HT-29 (cell line): ENCODE measurements around the gene SEPTIN8. TPM values are rescaled to one million over a fixed set of nuclear protein-coding genes. Genes with fewer than 3 reads are reported as not detected.
"Not testable (repeated sequence)": the region's sequence is repeated elsewhere in the genome, so short reads cannot be mapped to it uniquely, and the experiment has no call there.

Source experiments
- DNase-seq: peaks from one replicate; pipeline ENCODE4 v3.0.0-alpha.2; 2015; ENCODE audit warnings: low spot score
- total RNA-seq: library from RNA; depleted of rRNA; stranded (reverse); fragments of >200 nt; shearing (Covaris generic); gene quantifications from 2 replicates; pipeline ENCODE4 v1.2.3, GENCODE V29; 2014

The SEPTIN8 gene
- total RNA-seq, 1 experiment from 2014 or later: 37.7 TPM

DNA sequence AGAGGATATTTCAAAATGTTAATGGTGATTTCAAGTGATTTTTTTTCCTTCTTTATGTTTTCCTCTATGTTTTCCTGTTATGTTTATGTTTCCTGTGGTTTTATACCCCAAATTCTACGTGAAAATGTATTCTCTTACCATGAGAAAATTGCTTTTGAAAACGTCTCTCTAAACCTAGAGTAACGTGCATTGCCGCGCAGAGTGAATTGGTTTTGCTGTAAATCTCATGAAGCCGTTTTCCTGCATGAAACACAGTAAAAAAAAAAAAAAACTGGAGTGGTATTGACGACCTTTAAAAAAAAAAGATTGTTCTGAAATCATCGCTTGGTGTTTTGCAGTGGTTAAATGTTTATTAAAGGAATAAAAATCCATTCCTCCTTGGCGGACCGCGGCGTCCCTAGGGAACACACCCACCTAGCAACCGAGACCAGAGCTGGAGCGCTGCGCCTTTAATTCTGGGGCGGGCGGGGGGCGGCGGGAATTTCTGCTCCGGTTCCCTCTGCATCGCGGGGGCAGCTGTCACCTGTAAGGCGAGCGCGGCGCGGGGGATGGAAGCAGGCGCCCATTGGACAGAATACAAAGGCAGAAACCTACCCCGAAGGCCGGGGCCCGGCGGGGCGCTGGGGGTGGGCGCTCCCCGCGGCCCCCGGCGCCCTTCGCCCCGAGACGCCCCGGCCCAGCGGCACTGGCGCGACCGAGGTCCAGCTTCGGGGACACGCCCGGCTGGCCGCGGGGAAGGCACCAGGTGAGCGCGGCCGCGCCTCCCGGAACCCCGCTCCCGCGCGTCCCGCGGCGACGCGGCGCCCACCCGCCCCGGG lies 36.0 kb upstream of the SEPTIN8 start, which contains the start of gene SOWAHA:
Gene SOWAHA (plus strand): TSS at position 522 of the 818 bp plus-strand sequence. CDS start 320 bp downstream, outside the sequence.
- no peak for DNase-seq

DNA sequence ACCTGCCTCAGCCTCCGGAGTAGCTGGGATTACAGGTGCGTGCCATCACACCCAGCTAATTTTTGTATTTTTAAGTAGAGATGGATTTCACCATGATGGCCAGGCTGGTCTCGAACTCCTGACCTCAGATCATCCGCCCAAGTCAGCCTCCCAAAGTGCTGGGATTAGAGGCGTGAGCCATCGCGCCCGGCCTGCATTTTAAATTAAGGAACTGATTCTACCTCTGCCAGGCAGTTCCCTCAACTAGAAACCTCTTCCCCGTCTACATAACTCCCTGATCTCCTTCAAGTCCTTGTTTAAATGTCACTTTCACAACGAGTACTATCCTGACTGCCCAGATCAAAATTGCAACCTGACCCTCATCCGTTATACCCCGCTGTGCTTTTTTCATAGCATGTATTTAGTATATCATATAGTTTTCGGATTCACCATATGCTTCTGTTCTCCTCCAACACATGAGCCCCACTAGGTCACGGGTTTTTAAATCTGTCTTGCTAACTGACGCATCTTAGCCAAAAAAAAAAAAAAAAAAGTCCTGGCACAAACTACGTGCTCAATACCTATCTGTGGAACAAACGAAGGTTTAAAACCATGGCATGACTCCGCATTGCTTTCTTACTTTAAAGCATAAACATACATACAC lies 35.2 kb upstream of the SEPTIN8 start:
- no peak for DNase-seq

DNA sequence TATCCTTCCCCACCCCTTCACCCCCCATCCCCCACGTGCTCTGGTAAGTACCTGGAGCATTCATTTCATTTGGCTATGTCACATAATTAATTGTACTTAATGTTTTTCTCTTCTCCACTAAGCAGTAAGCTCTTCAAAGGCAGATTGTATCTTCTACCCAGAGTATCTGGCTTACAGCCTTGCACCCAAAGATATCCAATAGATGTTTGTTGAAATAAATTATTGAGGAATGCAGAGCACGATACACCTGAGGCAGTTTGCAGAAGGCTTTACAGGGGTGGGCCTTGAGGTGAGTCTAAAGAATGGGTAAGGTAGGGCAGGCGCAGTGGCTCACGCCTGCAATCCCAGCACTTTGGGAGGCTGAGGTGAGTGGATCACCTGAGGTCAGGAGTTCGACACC lies 33.6 kb upstream of the SEPTIN8 start:
- no peak for DNase-seq

DNA sequence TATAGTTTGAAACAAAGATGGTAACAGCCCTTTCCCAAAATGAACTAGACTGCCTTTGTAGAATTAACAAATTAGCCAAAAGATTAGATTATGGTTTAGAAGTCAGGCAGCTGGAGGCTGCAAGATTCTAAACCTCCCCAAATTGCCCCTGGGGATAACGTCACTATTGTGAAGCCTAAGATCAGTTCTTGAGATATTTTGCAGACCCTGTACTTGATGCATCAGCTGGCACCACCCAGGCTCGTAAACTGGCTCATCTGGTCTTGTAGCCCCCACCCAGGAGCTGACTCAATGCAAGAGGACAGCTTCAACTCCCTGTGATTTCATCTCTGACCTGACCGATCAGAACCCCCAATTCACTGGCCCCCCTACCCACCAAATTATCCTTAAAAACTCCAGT lies 31.8 kb upstream of the SEPTIN8 start:
- DNase-seq: no peak

DNA sequence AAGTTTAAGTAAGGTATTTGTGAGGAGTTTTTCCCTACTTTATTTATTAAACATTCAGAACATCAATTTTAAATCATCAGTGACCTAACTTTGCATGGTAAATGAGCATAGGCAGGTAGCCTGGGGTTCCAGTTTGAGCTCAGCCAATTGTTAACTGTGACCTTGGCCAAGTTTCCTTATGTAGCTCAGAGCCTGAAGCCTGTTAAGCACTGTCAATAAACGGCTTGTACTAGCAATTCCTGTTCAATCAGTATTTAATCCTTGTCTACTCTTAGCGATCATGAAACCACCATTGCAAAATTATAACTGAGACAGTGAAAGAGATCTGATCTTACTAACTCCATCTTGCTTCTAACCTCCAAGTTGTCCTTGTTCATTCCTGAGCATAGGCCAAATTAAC lies 31.4 kb upstream of the SEPTIN8 start:
- no peak for DNase-seq

DNA sequence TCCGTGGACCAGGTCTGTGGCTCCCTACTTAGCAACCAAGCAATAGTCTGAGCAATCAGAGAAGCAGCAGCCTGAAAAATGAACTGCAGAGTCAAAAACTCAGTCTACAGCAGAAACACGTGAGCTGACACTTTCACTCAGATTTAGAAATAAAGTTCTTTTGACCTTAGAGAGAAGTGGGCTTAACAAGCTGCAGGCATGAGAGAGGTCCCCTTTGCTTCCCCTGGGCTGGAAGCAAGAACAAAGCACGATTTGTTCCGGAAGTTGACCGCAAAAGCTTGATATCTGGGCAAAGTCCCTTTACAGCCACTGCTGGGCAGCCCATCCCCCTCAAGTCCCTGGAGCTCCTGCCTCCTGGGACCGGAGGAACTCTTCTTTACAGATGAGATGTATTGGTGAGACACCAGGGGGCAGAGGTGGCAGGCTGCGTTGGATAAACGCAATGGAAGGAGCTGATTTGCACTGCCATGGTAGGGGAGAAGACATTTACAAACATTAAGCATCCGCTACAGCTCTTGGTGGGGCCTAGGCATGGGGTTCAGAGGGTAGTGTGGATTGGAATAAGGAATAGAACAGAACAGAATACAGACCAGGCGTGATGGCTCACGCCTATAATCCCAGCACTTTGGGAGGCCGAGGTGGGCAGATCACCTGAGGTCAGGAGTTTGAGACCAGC lies 30.3 kb upstream of the SEPTIN8 start:
- DNase-seq: peak; percentile 94

DNA sequence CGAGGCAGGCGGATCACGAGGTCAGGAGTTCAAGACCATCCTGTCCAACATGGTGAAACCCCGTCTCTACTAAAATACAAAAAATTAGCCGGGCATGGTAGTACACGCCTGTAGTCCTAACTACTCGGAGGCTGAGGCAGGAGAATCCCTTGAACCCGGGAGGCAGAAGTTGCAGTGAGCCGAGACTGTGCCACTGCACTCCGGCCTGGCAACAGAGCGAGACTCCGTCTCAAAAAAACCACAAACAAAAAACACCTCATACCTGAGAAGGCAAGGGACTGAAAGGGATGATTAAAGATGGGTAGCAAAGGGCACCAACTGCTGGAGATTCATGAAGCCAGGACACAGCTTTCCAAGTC lies 29.7 kb upstream of the SEPTIN8 start:
- not testable (repeated sequence) for DNase-seq

DNA sequence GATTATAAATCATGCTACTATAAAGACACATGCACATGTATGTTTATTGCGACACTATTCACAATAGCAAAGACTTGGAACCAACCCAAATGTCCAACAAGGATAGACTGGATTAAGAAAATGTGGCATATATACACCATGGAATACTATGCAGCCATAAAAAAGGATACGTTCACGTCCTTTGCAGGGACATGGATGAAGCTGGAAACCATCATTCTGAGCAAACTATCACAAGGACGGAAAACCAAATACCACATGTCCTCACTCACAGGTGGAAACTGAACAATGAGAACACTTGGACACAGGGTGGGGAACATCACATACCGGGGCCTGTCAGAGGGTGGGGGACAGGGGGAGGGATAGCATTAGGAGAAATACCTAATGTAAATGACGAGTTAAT lies 28.8 kb upstream of the SEPTIN8 start:
- not testable (repeated sequence) for DNase-seq

DNA sequence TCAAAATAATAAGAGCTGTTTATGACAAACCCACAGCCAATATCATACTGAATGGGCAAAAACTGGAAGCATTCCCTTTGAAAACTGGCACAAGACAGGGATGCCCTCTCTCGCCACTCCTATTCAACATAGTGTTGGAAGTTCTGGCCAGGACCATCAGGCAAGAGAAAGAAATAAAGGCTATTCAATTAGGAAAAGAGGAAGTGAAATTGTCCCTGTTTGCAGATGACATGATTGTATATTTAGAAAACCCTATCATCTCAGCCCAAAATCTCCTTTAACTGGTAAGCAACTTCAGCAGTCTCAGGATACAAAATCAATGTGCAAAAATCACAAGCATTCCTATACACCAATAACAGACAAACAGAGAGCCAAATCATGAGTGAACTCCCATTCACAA lies 27.2 kb upstream of the SEPTIN8 start:
- DNase-seq: not testable (repeated sequence)

DNA sequence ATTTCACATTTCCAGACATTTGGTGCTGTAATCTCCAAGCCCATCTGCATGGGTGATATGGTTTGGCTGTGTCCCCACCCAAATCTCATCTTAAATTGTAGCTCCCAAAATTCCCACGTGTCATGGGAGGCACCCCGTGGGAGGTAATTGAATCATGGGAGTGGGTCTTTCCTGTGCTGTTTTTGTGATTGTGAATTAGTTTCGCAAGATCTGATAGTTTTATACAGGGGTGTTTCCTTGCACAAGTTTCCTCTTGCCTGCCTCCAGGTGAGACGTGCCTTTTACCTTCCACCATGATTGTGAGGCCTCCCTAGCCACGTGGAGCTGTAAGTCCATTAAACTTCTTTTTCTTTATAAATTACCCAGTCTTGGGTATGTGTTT lies 25.6 kb upstream of the SEPTIN8 start:
- DNase-seq: not testable (repeated sequence)

DNA sequence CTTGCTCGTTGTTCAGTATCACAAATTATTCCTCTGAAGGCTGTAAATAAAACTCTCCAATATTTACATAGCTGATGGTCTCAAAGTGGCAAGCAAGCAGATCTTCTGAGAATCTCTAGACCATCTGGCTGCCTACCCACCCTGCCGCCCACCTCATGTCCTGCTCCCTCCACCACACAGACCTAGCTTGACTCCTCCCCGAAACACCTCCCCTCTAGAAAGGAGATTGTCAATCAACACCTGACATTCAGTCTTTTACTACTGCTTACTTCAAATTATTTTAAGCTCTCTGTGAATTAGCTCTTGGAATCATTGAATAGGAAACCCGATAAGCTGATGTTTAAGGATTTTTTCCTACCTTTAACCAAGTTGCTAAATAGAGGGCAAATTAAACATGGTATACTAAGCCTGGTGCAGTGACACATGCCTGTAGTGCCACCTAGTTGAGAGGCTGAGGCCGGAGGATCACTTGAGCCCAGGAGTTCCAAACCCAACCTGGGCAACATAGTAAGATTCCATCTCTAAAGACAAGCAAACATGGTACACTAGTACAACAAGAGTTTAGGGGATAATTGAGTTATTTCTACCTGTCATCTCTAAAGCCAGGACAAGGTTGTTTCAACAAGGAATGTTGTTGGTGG lies 25.1 kb upstream of the SEPTIN8 start:
- DNase-seq: no peak

DNA sequence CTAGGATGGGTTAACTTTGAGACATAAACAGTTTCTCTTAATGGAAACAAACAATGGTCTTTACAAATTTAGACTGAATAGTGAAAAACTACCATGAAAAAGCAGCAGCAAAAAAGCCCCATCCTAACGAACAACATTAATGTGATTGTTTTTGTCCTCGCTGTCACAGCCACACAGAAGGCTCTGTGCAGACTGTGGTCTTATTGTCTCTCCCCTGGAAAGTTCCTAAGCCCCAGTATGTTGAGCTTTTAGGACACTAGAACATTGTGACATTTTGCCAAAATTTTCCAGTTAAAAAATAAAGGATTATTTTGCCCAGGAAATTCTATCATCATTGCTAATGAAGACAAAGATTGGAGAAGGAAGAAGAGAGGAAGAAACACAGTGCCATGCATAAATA lies 23.5 kb upstream of the SEPTIN8 start:
- no peak for DNase-seq

DNA sequence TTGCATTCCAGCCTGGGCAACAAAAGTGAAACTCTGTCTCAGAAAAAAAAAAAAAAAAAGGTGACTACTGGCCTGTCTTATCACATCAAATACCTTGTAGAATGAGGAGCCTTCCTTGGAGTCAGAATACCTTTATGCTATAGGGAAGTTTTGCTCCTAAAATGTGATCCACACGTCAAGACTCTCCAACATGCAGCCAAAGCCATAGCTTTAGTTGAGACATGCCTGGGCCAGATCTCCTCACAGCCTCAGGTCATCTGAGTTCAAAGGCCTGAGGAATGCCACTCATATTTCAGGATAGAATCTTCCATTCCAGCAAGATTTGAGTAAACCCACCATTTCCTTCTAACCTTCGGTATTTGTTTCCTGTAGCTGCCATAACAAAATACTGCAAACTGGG lies 22.4 kb upstream of the SEPTIN8 start:
- no peak for DNase-seq

DNA sequence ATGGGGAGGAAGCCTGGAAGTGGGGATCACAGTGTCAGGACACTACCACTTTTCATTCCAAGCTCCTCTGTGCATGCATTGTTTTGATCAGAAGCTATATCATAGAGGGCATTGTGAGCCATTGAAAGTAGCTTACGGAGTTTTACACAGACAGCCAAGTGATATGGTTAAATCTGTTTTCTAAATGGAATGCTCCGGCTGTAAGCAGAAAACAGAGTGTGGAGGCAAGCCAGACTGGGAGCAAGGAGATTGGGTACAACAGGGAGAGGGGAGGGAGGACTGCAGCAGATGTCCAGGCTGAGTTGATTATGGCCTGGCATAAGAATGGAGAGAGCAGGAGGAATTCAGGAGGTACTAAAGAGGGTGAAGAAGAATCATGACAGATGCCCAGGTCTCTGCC lies 20.6 kb upstream of the SEPTIN8 start:
- no peak for DNase-seq

DNA sequence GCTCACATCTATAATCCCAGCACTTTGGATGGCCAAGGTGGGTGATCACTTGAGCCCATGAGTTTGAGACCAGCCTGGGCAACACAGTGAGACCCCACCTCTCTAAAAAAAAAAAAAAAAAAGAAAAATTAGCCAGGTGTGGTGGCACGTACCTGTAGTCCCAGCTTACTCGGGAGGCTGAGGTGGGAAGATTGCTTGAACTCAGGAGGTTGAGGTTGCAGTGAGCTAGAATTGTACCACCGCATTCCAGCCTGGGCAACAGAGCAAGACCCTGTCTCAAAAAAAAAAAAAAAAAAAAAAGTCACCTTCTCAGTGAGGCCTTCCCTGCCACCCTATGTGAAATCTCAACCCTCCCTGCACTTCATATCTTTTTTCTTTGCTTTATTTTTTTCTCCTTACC lies 14.0 kb upstream of the SEPTIN8 start:
- DNase-seq: no peak

DNA sequence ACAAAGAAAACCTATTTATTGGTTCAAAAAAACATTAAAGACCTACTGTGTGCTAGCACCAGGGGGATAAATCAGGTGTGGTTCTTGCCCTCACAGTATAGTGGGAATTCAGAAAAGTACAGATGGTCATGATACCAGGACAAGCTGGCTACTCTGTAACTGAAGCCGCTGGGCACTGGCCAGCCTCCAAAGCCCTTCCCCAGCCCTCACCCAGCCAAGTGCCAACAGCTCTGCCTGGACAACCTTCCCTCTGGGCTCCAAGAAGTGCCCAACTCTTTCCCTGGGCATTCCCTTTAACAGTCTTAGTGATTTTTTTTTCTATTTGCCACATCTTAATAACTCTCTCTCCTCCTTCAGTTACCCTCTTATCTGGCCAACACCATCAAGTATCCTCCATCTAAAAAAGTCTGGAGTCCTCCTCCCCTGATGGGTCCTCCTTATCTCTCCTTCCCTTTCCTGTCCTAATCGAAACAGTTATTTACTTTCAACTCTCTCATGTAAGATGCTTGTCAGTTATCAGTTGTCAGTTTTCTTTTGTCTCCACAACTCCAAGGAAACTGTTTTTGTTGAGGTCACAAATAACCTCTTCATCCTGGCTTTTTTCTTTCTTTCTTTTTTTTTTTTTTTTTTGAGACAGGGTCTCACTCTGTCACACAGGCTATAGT lies 13.3 kb upstream of the SEPTIN8 start:
- no peak for DNase-seq

DNA sequence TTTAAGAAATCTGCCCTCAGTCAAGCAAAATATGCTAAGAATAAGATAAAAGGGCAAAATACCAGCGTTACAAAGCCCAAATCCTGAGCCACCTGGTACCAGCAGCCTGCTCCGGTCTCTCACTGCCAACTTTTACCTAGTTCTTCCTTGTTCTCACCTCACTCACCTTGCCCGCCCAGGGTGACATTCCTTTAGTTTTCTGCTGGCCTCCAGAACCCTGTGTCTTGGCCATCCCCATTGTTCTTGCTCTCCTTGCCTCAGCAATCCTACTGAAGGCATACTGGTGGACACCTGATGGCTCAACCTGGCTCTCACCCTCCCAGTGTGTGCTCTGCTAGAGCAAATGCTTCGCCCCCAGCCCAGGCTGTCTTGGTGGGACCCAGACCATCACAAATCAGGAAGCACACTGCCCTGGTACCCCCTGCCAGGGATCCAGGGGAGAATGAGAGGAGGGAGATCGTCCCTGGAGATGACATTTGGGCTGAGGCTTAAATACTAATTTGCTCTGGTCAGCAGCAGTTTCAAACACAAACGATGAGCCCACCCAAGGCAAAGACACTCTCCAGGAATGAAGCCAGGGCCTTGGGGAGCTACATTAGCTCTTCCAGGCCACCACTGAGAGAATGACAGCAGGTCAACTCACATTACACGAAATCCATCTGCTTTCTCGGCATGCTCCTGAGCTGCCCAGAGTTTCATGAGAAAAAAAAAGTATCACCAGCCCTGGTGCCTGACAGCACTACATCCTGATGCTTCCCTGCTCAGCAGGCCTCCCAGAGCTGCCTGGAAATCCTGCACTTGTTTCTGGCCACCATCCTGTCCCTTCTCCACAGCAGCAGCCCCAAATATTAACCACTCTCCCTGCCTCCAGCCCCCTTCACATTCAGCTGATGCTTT lies 12.2 kb upstream of the SEPTIN8 start:
- no peak for DNase-seq

DNA sequence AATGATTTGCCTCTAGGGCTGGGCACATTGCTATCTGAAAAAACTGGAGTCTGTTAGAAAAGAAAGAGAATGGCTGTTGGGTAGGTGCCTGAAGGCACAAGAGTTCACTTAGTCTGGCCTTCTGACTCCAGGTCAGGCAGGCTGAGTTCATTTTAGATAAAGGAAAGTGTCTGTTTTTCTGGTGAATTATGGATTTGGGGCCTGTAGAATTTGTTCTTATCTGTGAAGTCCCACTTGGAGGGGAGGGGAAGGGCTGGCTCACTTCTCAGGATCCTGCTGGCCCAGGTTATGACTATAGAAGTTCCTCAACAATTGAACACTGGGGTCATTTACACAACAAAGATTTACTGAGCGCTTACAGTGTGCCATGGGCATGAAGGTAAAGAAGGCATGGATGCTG lies 11.5 kb upstream of the SEPTIN8 start:
- DNase-seq: no peak

DNA sequence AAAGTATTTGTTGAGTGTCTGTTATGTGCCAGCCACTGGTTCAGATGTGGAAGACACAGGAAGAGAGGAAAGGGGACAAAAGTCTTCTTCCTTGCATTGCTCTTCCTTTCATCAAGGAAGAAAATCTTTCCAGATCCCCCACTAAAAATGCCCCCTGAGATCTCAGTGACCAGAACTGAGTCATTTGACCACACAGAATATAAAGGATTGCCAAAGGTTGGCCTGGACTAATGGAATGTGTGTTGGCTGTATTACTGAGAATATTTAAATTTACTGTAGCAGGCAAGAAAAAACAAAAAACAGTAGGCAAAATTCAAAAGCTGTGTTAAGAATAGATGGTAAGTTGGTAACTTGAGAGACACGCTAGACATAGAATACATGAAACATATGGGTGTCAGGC lies 10.0 kb upstream of the SEPTIN8 start:
- DNase-seq: no peak

DNA sequence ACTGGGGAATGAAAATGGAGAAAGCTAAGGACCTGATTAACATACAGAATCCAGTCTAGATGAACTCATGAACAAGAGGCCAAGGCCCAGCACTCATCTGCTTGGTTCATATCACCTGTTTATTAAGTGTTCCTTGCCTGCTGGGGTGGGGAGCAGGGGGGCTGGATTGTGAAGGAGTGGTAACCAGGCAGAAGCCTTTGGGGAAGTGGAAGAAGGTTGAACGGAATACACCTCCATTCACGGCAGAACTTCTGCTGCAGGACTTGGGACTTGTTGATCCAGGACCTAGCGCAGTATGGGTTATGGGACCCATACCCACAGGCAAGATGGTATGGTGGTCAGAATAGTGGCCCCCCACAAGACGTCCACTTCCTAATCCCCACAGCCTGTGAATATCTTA lies 8.8 kb upstream of the SEPTIN8 start:
- DNase-seq: no peak

DNA sequence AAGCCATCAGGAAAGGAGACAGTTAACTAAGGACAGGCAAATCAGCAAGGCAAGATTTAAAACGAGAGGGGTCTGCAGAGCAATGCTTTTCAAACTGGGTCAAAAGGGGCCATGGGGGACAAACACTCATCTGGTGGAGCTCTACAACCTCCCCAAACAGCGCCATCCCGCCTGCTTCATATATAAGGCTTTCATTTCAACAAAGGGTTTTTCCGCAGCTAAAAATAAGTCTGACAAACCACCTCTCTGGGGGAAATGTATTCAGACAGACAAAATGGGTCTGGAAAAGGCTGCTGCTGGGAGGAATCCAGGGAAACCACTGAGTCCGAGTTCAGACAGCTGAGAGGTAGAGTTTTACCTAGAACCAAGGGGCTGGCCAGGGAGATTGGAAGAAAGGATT lies 8.3 kb upstream of the SEPTIN8 start:
- no peak for DNase-seq
